PC-9 (cell line): ENCODE results near the gene COL13A1. TPM values are rescaled to one million over a fixed set of nuclear protein-coding genes. Genes with fewer than 3 reads are reported as not detected.

Source experiments
- Bru-seq: library from RNA; stranded (reverse); fragments of 400-500 nt; gene quantifications from one replicate; lab custom pipeline; 2021; lab: Mats Ljungman, UMichigan
- BruChase-seq, 2 experiments: library from RNA; stranded (reverse); fragments of 400-500 nt; gene quantifications; one replicate each; lab custom pipeline; 2021; lab: Mats Ljungman, UMichigan
- BruUV-seq: library from RNA; stranded (reverse); fragments of 400-500 nt; replicated peaks from 2 replicates; lab custom pipeline; 2021; lab: Mats Ljungman, UMichigan
- CTCF ChIA-PET: fragments of 300-600 bp; sonication (Branson Sonifier 250); formaldehyde crosslinking; loops from one replicate; lab custom pipeline; 2022; ENCODE audit warnings: antibody characterized with exemption; lab: Charles Lee
- POLR2A ChIA-PET: fragments of 300-600 bp; sonication (Branson Sonifier 250); formaldehyde crosslinking; loops from one replicate; lab custom pipeline; 2022; ENCODE audit warnings: antibody characterized with exemption; ENCODE audit not compliant: unreplicated experiment; lab: Charles Lee
- DNase-seq, 2 experiments: peaks; one replicate each; pipeline versions ENCODE4 v3.0.0 to v3.0.0-alpha.2; 2015 to 2022; ENCODE audit warnings: mixed read lengths in 1 of 2
- H2AFZ ChIP-seq: fragments of 200-600 bp; sonication (generic); 2 replicates; pipeline ENCODE4 v1.8.1; 2017; ENCODE audit warnings: antibody characterized with exemption
- H3F3A ChIP-seq: fragments of 200-600 bp; sonication (generic); 2 replicates; pipeline ENCODE4 v1.8.1; 2017; ENCODE audit warnings: antibody characterized with exemption, mild to moderate bottlenecking, low read depth; ENCODE audit not compliant: insufficient read depth
- H3K27ac ChIP-seq: fragments of 200-600 bp; sonication (generic); 2 replicates; pipeline ENCODE4 v1.6.1; 2016; ENCODE audit warnings: mixed run types
- H3K27me3 ChIP-seq: fragments of 200-600 bp; sonication (generic); 2 replicates; pipeline ENCODE4 v1.6.1; 2016; ENCODE audit warnings: low read depth, mixed run types; ENCODE audit not compliant: insufficient read depth
- H3K36me3 ChIP-seq: fragments of 200-600 bp; sonication (generic); 2 replicates; pipeline ENCODE4 v1.6.1; 2016; ENCODE audit warnings: low read depth, mixed run types
- H3K4me1 ChIP-seq: fragments of 200-600 bp; sonication (generic); replicated peaks from 2 replicates; pipeline ENCODE4 v1.6.1; 2016; ENCODE audit warnings: mixed run types; ENCODE audit not compliant: insufficient read depth
- H3K4me2 ChIP-seq: fragments of 200-600 bp; sonication (generic); 2 replicates; pipeline ENCODE4 v1.6.1; 2017; ENCODE audit warnings: mixed run types
- H3K4me3 ChIP-seq: fragments of 200-600 bp; sonication (generic); 2 replicates; pipeline ENCODE4 v1.6.1; 2016; ENCODE audit warnings: mixed run types
- H3K79me2 ChIP-seq: fragments of 200-600 bp; sonication (generic); 2 replicates; pipeline ENCODE4 v1.6.1; 2017; ENCODE audit warnings: low read depth, mixed run types
- H3K9me2 ChIP-seq: fragments of 200-600 bp; sonication (generic); 2 replicates; pipeline ENCODE4 v1.8.1; 2017; ENCODE audit warnings: mild to moderate bottlenecking; ENCODE audit not compliant: insufficient read depth
- H3K9me3 ChIP-seq: fragments of 200-600 bp; sonication (generic); 2 replicates; pipeline ENCODE4 v1.8.1; 2016; ENCODE audit warnings: low read depth; ENCODE audit not compliant: insufficient read depth
- H4K20me1 ChIP-seq: fragments of 200-600 bp; sonication (generic); 2 replicates; pipeline ENCODE4 v1.8.1; 2017; ENCODE audit not compliant: insufficient read depth
- EZH2 ChIP-seq: fragments of 200-600 bp; sonication (generic); IDR thresholded peaks from 2 replicates; pipeline ENCODE4 v1.8.0; 2017; ENCODE audit warnings: antibody characterized with exemption, low read depth
- intact Hi-C: fragments of 100-400 bp; cut with micrococcal nuclease; formaldehyde crosslinking; loops from one replicate; pipeline ENCODE4 v1.10.0; 2022; ENCODE audit not compliant: unreplicated experiment
- long read RNA-seq: library from polyadenylated mRNA; stranded (forward); transcript quantifications from one replicate; pipeline ENCODE4 v2.0.0, GENCODE V29; 2022
- total RNA-seq: library from RNA; stranded (reverse); gene quantifications from 2 replicates; pipeline ENCODE4 v1.2.3, GENCODE V29; 2021
- TF ChIP-seq, protein P1 (sequence below): fragments of 200-600 bp; sonication (generic); conservative IDR thresholded peaks from 2 replicates; pipeline ENCODE4 v1.6.1; 2017; ENCODE audit warnings: mixed run types, antibody characterized with exemption, mild to moderate bottlenecking, moderate library complexity

Gene COL13A1
- total RNA-seq (0.73 and 1.6 TPM in 2 replicates), Bru-seq, nascent RNA (percentile 27 among the genes with signal in this experiment), BruChase-seq, experiment 1, labeled RNA remaining after a 2-hour chase (percentile 15 among the genes with signal in this experiment), BruChase-seq, experiment 2, labeled RNA remaining after a 6-hour chase (percentile 16 among the genes with signal in this experiment)
- long read RNA-seq, partial matches to known transcripts, result 0 of 6 reads
- long read RNA-seq, other reads (novel, unspliced or antisense), result 6 of 6 reads

DNA sequence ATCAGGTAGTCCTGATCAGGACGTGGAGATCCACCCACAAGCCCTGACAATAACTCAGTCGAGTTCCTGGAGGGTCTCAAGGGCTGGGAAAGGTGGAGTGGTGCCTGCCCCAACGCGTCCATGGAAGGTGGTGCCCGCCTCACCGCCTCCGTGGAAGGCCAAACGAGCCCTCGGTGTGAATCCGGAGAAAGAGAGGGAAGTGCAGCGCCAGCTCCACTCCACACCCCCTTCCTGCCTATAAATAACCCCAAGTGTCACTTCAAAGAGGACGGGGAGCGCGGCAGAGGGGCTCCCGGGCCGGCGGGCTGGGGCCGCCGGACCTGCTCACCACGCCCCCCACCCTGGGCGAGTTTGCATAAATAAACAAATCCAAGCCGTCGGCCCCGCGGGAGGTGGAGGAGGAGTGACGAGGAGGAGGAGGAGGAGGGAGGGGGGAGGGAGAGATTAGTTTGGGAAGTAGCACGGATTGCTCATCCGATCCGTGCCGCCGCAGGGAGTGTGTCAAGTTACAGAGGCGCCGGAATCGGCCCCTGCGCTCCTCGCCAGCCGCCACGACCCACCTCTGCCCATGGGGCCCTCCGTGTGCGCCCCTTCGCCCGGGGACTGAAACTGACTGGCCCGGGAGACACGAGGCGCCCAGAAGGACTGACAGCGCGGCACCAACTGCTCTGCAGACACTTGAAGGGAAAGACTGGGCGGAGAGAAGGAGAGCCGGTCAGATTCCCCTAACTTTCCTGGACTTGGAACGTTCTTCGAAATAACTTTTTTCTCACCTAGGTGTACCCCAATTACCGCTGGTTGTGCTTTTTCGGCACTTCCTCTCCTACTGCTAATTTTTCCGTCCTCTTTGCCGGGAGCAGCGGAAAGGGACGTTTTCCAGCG is at the start of gene COL13A1:
Gene COL13A1 (plus strand): TSS at position 473 of the 882 bp plus-strand sequence. CDS start 518 bp downstream, outside the sequence.
- TF ChIP-seq, protein P1, sequence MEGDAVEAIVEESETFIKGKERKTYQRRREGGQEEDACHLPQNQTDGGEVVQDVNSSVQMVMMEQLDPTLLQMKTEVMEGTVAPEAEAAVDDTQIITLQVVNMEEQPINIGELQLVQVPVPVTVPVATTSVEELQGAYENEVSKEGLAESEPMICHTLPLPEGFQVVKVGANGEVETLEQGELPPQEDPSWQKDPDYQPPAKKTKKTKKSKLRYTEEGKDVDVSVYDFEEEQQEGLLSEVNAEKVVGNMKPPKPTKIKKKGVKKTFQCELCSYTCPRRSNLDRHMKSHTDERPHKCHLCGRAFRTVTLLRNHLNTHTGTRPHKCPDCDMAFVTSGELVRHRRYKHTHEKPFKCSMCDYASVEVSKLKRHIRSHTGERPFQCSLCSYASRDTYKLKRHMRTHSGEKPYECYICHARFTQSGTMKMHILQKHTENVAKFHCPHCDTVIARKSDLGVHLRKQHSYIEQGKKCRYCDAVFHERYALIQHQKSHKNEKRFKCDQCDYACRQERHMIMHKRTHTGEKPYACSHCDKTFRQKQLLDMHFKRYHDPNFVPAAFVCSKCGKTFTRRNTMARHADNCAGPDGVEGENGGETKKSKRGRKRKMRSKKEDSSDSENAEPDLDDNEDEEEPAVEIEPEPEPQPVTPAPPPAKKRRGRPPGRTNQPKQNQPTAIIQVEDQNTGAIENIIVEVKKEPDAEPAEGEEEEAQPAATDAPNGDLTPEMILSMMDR, result peak; percentile 30; the same call in 1 of the 2 replicates
- TF ChIP-seq EZH2, result no peak
- Histone ChIP-seq H3K9me3 (no peaks in the 10 kb centered on the region), H3K79me2 (peaks cover 22% of the 10 kb centered on the region; the same call in 1 of the 2 replicates), H3K4me2 (peak within 1 kb of the TSS; percentile 91), H2AFZ (peak within 1 kb of the TSS; percentile 83), H4K20me1 (no peaks in the 10 kb centered on the region; the same call in 1 of the 2 replicates), H3K9me2 (no peaks in the 10 kb centered on the region), H3K36me3 (no peaks in the 10 kb centered on the region), H3K27ac (peak within 1 kb of the TSS; percentile 3; the same call in 1 of the 2 replicates), H3K27me3 (no peaks in the 10 kb centered on the region), H3F3A (peaks cover 8% of the 10 kb centered on the region; the same call in 1 of the 2 replicates), H3K4me1 (peaks cover 39% of the 10 kb centered on the region), H3K4me3 (peak within 1 kb of the TSS; percentile 70)
- intact Hi-C loops, result loop anchor here (1.0 to 5.0 kb wide), 3 partner anchors 61 to 157 kb away; no protein-coding TSS in a partner anchor
- peak; percentile 60 to 74 for DNase-seq
- BruUV-seq, result no TSS peak
- CTCF ChIA-PET, result interaction anchor here (0.6 to 1.0 kb wide), 7 partner anchors 32 to 345 kb away, joined by 3 to 9 read pairs (median 4); partner anchors contain the start of gene TYSND1
- POLR2A ChIA-PET, result no interaction called here

DNA sequence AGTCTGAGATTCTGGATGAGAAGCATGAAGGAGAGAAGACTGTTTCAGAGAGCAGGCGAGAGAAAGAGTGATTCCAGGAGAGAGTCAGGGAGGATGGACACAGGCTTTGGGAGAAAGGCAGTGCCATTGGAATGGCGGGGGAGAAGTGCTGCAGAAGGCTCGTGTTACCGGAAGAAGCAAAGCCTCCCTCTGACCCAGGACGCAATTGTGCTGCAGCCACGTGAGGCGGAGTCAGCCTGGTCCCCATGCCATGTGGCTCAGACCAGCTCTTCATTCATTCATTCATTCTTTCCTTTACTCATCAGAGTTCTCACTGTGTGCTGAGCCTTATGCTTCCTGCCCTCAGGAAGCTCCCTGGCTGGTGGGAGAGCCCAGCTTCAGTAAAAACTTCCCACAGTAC is 49.2 kb upstream of the COL13A1 start:
- intact Hi-C loops, result no loop called here
- peaks cover 26% of the 10 kb centered on the region for H3K27me3 ChIP-seq
- no peaks in the 10 kb centered on the region for H3K9me2 ChIP-seq
- no peaks in the 10 kb centered on the region for H3K4me1 ChIP-seq
- CTCF ChIA-PET, result no interaction called here
- H3K9me3 ChIP-seq, result no peaks in the 10 kb centered on the region
- H3K27ac ChIP-seq, result no peak overlapping the region
- no peak for DNase-seq
- POLR2A ChIA-PET, result no interaction called here
- no peaks in the 10 kb centered on the region for H3K79me2 ChIP-seq
- H3K4me3 ChIP-seq, result no peak overlapping the region
- no peak overlapping the region for H2AFZ ChIP-seq
- H4K20me1 ChIP-seq, result no peaks in the 10 kb centered on the region
- no peak overlapping the region for H3K4me2 ChIP-seq
- no peaks in the 10 kb centered on the region for H3F3A ChIP-seq
- BruUV-seq, result no TSS peak
- H3K36me3 ChIP-seq, result no peaks in the 10 kb centered on the region
- TF ChIP-seq, protein P1, result no peak
- no peak for TF ChIP-seq EZH2

DNA sequence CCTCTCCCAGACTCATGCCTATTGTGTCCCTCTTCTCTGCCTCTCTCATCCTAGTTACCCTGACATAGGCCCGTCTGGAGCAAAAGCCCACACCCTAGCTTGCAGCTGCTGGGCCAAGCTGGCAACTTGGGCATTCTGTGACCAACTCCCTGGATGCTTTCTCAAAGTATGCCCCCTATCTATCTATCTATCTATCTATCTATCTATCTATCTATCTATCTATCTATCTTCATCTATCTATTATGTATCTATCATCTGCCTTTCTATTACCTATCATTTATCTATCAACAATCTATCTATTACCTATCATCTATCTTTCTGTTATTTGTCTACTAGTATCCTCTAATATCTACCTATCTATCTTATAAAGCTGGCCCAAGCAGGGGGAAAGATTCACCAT is 45.4 kb upstream of the COL13A1 start:
- POLR2A ChIA-PET, result no interaction called here

More for the DNA sequence above, 45.4 kb upstream of the COL13A1 start:
- no peaks in the 10 kb centered on the region for H4K20me1 ChIP-seq
- H3K36me3 ChIP-seq, result no peaks in the 10 kb centered on the region
- no peaks in the 10 kb centered on the region for H3K4me1 ChIP-seq
- TF ChIP-seq, protein P1, result no peak
- no peak for TF ChIP-seq EZH2
- H3F3A ChIP-seq, result no peaks in the 10 kb centered on the region
- H3K27ac ChIP-seq, result no peak overlapping the region
- H3K79me2 ChIP-seq, result no peaks in the 10 kb centered on the region
- H2AFZ ChIP-seq, result no peak overlapping the region
- intact Hi-C loops, result no loop called here
- no peak for DNase-seq
- H3K9me3 ChIP-seq, result no peaks in the 10 kb centered on the region
- H3K4me3 ChIP-seq, result no peak overlapping the region
- no peak overlapping the region for H3K4me2 ChIP-seq
- peaks cover 39% of the 10 kb centered on the region for H3K27me3 ChIP-seq
- CTCF ChIA-PET, result no interaction called here
- no peaks in the 10 kb centered on the region for H3K9me2 ChIP-seq
- BruUV-seq, result no TSS peak
